ENCODE data around the gene ZC3H12D.

- TF ChIP-seq CTCF (IDR thresholded peaks at IDR 0.05; ENCODE audit: extremely low read depth in 1 of 2, insufficient read depth in 1 of 2, low read depth in 1 of 2, low read length in 2 of 2) (no peak), POLR2AphosphoS5 (IDR thresholded peaks at IDR 0.05; ENCODE audit: insufficient read depth, low read depth, low read length) (peak; percentile 24), MAX (IDR thresholded peaks at IDR 0.05; ENCODE audit: insufficient read depth, insufficient read length) (no peak), POLR2A (IDR thresholded peaks at IDR 0.05; ENCODE audit: low read depth, low read length) (no peak), EZH2 (IDR thresholded peaks at IDR 0.05; ENCODE audit: borderline replicate concordance, low read depth, low read length, severe bottlenecking) (no peak), FOS (IDR thresholded peaks at IDR 0.05; ENCODE audit: borderline replicate concordance, insufficient read depth, low read length) (no peak), MYC (IDR thresholded peaks at IDR 0.05; ENCODE audit: low read depth, low read length) (no peak)
Measured at GRCh38 chr6:149454346-149454848, 30.4 kb downstream of the ZC3H12D start.

All from endothelial cell of umbilical vein (primary cell).